Activated CD8-positive, alpha-beta T cell treated with anti-CD3 and anti-CD28 coated beads, Interleukin-2, amount 10 ng/mL, durations not matched to agents 7 days and 5 days (primary cell): ENCODE data around the gene ACBD6. TPM values are rescaled to one million over a fixed set of nuclear protein-coding genes. Genes with fewer than 3 reads are reported as not detected.
"Not testable (repeated sequence)": the region's sequence is repeated elsewhere in the genome, so short reads cannot be mapped to it uniquely, and the experiment has no call there.

Experiments
- ATAC-seq: fragments of 150-1000 bp; cut with Tn5 transposase; one replicate; pipeline ENCODE4 v1.10.0; 2021; ENCODE audit warnings: moderate library complexity
- CTCF ChIA-PET: fragments of 350-600 bp; sonication (Branson Sonifier 250); formaldehyde crosslinking; loops from one replicate; lab custom pipeline; 2021; ENCODE audit warnings: antibody characterized with exemption; lab: Charles Lee
- POLR2A ChIA-PET: fragments of 350-600 bp; sonication (Branson Sonifier 250); formaldehyde crosslinking; loops from one replicate; lab custom pipeline; 2021; ENCODE audit warnings: antibody characterized with exemption; lab: Charles Lee
- DNase-seq: peaks from one replicate; pipeline ENCODE4 v3.0.0-alpha.2; 2020
- H3K27ac Mint-ChIP-seq: one replicate; pipeline ENCODE4 v1.8.0; 2021; ENCODE audit warnings: mild to moderate bottlenecking, mixed read lengths
- H3K27me3 Mint-ChIP-seq: one replicate; pipeline ENCODE4 v1.8.0; 2021; ENCODE audit warnings: low read depth, mixed read lengths
- H3K36me3 Mint-ChIP-seq: one replicate; pipeline ENCODE4 v1.8.0; 2021; ENCODE audit warnings: low read depth, mixed read lengths
- H3K4me1 Mint-ChIP-seq: one replicate; pipeline ENCODE4 v1.8.0; 2021; ENCODE audit warnings: low read depth, mixed read lengths
- H3K4me3 Mint-ChIP-seq: one replicate; pipeline ENCODE4 v1.8.0; 2021; ENCODE audit warnings: mild to moderate bottlenecking, mixed read lengths
- H3K9me3 Mint-ChIP-seq: one replicate; pipeline ENCODE4 v1.8.0; 2022; ENCODE audit warnings: mixed read lengths; ENCODE audit not compliant: insufficient read depth
- total RNA-seq, 2 experiments: library from RNA; stranded (reverse); gene quantifications; one replicate each; pipeline ENCODE4 v1.2.3, GENCODE V29; 2021

ACBD6 gene
- total RNA-seq, 2 experiments from 2014 or later = 35.7 to 37.7 TPM

DNA sequence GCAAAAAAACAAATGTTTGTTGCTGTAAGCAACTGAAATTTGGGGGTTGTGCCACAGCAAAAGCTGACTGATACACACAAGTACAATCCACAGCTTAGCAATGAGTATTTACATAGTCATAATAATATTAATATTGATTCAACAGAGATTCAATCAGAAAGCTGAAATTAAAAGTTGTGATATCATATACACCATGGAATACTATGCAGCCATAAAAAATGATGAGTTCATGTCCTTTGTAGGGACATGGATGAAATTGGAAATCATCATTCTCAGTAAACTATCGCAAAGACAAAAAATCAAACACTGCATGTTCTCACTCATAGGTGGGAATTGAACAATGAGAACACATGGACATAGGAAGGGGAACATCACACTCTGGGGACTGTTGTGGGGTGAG is 94.2 kb downstream of the ACBD6 start:
- CTCF ChIA-PET, ATAC-seq, H3K27me3 Mint-ChIP-seq, H3K9me3 Mint-ChIP-seq, POLR2A ChIA-PET, H3K4me1 Mint-ChIP-seq, DNase-seq, H3K4me3 Mint-ChIP-seq, H3K27ac Mint-ChIP-seq: not testable (repeated sequence)
- H3K36me3 Mint-ChIP-seq = peaks cover 20% of the 10 kb centered on the region

DNA sequence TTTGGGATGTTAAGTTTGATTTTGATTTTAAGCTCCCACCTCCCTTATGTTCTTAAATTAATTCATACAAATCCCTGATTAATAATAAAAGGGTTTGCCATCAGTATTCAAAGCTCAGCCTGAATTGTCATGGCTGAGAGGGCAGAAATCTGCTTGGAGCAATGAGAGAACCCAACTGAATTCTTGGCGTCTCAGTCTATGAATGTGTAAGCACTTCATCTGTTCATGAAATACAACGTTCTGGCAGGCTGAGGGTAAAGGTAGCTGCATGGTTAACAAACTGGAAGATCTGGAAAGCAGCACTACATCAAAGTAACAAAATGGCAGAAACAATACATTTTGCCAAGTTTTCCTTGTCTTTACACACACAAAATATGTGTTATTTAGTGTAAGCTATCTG is 95.3 kb downstream of the ACBD6 start:
- no peaks in the 10 kb centered on the region for H3K4me1 Mint-ChIP-seq
- ATAC-seq (no peak), DNase-seq (no peak)
- no peak overlapping the region for H3K4me3 Mint-ChIP-seq
- CTCF ChIA-PET = no interaction called here
- no peaks in the 10 kb centered on the region for H3K27me3 Mint-ChIP-seq
- H3K36me3 Mint-ChIP-seq = peaks cover 15% of the 10 kb centered on the region
- H3K27ac Mint-ChIP-seq = no peak overlapping the region
- POLR2A ChIA-PET = no interaction called here
- H3K9me3 Mint-ChIP-seq = no peaks in the 10 kb centered on the region

DNA sequence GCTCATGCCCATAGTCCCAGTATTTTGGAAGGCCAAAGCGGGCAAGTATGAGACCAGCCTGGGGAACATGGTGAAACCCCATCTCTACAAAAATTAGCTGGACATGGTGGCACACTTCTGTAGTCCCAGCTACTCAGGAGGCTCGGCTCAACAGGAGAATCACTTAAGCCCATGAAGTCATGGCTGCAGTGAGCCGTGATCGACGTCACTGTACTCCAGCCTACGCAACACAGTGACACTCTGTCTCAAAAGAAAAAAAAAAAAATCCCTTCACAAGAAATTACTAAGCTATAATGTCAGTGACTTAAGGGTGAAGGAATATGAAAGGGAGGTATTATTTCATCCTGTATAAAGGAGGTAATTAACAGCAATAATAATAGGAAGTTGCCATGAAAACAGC is 99.8 kb downstream of the ACBD6 start:
- Mint-ChIP-seq H3K4me3 (no peak overlapping the region), H3K36me3 (peaks cover 3% of the 10 kb centered on the region), H3K27ac (no peak overlapping the region), H3K27me3 (no peaks in the 10 kb centered on the region), H3K4me1 (no peaks in the 10 kb centered on the region), H3K9me3 (no peaks in the 10 kb centered on the region)
- ATAC-seq (no peak), DNase-seq (no peak)
- CTCF ChIA-PET = no interaction called here
- POLR2A ChIA-PET = no interaction called here

DNA sequence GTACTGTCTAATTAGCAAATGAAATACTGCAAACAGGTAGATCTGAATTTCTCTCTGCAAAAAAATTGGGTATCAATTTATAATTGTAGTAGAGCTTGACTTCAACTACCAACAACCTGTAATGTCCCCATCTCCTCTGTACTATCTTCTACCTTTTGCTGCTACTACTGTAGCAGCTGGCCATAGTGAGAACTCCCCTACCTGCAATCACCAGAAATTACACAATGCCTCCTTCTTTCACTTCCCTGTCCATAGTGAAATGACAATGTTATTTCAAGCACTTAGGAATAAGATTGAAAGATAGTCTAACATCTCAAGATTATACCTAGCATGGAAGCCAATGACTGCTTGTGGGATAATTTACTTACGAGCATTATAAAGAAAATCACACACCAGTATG is 100.4 kb downstream of the ACBD6 start:
- H3K27ac Mint-ChIP-seq = no peak overlapping the region
- no peak for ATAC-seq
- no peak overlapping the region for H3K4me3 Mint-ChIP-seq
- DNase-seq = no peak
- peaks cover 7% of the 10 kb centered on the region for H3K36me3 Mint-ChIP-seq
- no peaks in the 10 kb centered on the region for H3K27me3 Mint-ChIP-seq
- ChIA-PET POLR2A (no interaction called here), CTCF (no interaction called here)
- no peaks in the 10 kb centered on the region for H3K9me3 Mint-ChIP-seq
- H3K4me1 Mint-ChIP-seq = no peaks in the 10 kb centered on the region

DNA sequence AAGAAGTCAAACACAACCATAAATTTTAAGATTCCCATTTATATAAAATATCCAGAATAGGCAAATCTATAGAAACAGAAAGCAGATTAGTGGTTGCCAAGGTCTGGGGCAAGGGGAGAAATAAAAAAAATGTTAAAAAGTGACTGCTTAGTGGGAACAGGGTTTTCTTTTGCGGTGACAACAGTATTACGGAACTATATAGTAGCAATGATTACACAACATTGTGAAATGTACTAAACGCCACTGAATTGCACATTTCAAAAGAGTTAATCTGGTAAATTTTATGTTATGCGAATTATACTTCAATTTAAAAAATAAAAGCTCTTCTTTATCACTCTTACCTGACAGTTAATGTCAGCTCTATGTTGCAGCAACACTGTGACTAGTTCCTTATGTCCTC is 105.2 kb downstream of the ACBD6 start:
- CTCF ChIA-PET = no interaction called here

DNA sequence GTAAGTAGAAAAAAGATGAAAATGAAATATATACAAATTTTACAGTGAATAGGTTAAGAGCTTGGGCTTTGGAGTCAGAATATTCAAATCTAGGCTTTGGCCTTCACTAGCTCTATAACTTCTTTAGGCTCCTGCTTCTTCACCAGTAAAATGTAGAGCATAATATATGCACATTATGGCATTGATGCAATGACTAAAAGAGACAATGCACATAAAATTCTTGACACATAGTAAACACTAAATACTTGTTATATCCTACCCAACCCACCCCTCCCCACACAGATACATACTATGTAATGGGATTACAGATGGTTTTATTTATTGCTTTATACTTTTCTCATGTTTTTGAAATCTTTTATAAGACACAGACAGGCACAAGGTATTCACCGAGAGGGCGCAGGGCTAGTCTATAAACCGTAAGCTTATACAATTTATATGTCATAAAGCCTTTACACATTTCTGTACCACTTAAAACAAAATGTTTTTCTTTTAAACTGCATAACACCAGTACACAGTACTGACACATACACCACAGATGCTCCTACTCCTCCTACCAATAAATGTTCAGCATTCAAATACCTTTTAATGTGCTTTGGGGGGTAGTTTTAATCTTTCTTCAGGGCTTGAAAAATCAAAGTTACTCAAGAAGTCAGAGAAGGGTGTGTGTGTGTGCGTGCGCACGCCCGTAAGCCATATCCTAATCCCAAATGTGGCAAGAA is 109.8 kb downstream of the ACBD6 start:
- Mint-ChIP-seq H3K4me1 (peaks cover 5% of the 10 kb centered on the region), H3K27ac (no peak overlapping the region), H3K9me3 (peaks cover 16% of the 10 kb centered on the region), H3K4me3 (no peak overlapping the region), H3K27me3 (no peaks in the 10 kb centered on the region), H3K36me3 (peaks cover 41% of the 10 kb centered on the region)
- DNase-seq (no peak), ATAC-seq (no peak)
- CTCF ChIA-PET = interaction anchor here (1.5 kb wide), 1 partner anchor 140 kb away, joined by 3 read pairs; no protein-coding TSS in a partner anchor
- POLR2A ChIA-PET = no interaction called here

More for the DNA sequence above, 105.2 kb downstream of the ACBD6 start:
- no peak for DNase-seq
- Mint-ChIP-seq H3K9me3 (peaks cover 12% of the 10 kb centered on the region), H3K4me1 (no peaks in the 10 kb centered on the region), H3K27me3 (no peaks in the 10 kb centered on the region), H3K4me3 (no peak overlapping the region), H3K27ac (no peak overlapping the region), H3K36me3 (peaks cover 28% of the 10 kb centered on the region)
- ATAC-seq = no peak
- POLR2A ChIA-PET = no interaction called here

DNA sequence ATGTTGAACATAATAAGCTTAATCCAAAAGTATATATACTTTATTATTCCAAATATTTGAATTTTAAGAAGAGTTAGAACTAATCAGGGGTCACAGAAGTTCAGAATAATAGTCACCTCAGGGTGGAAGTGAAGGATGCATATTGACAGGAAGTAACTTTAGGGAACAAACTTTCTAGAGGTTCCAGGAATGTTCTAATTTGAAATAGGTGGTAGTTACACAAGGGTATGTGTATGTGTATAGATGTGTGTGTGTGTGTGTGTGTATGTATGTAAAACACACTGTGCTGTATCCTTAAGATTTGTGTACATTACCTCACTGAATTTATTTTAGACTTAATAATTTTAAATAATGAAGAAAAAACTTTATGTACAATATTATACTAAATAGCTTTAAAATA is 110.4 kb downstream of the ACBD6 start:
- Mint-ChIP-seq H3K4me3 (no peak overlapping the region), H3K9me3 (peaks cover 16% of the 10 kb centered on the region), H3K27ac (no peak overlapping the region), H3K27me3 (no peaks in the 10 kb centered on the region), H3K4me1 (peaks cover 5% of the 10 kb centered on the region), H3K36me3 (peaks cover 39% of the 10 kb centered on the region)
- no peak for DNase-seq
- ChIA-PET CTCF (interaction anchor here (1.5 kb wide), 1 partner anchor 139 kb away, joined by 3 read pairs; no protein-coding TSS in a partner anchor), POLR2A (no interaction called here)
- no peak for ATAC-seq

DNA sequence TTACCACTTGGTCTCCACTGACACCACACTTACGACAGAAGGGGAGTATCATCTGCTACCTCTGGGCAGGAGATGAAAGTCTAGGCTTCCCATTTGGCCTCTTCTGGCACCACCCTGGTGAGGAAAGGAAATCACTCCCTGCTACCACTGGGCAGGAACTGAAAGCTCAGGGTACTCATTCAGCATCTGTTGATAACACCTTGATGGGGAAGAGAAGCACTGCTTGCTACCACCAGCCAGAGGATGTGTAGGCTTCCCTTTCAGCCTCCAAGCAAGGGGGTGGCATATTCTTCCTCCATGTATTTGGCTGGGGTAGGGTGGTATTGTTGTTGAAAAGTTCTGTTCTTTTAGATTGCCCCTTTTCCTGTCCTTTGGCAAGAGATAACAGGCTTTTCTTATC is 115.0 kb downstream of the ACBD6 start:
- ATAC-seq = no peak

DNA sequence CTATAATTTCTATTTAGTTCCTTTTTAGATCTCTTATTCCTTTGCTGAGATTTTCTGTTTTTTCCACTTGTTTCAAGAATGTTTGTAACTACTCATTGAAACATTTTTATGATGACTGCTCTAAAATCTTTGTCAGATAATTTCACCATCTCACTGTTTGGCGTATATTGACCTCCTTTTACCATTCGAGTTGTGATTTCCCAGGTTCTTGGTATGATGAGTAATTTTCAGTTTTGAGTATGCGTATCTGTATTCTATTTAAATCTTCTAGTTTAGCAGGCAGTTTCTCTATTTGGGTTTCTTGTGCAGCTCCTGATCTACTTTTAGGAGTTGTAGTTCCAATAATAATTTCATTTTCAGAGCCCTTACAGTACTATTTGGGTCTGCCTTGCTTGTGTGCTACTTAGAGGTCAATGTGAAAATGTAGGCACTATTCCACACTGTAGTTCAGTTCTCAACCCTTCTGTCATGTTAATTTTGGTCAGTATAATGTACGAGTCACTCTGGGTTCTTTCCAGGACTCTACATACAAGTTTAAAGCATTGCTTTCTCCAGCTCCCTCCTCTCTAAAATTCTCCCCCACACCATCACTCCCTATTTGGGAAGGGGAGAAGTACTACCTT is 115.5 kb downstream of the ACBD6 start:
- ChIA-PET CTCF (no interaction called here), POLR2A (no interaction called here)
- H3K9me3 Mint-ChIP-seq = peaks cover 27% of the 10 kb centered on the region
- no peak for ATAC-seq
- H3K4me1 Mint-ChIP-seq = peaks cover 5% of the 10 kb centered on the region
- no peak for DNase-seq
- H3K27me3 Mint-ChIP-seq = no peaks in the 10 kb centered on the region
- no peak overlapping the region for H3K4me3 Mint-ChIP-seq
- H3K36me3 Mint-ChIP-seq = peaks cover 29% of the 10 kb centered on the region
- no peak overlapping the region for H3K27ac Mint-ChIP-seq

More for the DNA sequence above, 115.0 kb downstream of the ACBD6 start:
- H3K27ac Mint-ChIP-seq = no peak overlapping the region
- H3K27me3 Mint-ChIP-seq = no peaks in the 10 kb centered on the region
- no peak overlapping the region for H3K4me3 Mint-ChIP-seq
- ChIA-PET POLR2A (no interaction called here), CTCF (no interaction called here)
- peaks cover 5% of the 10 kb centered on the region for H3K4me1 Mint-ChIP-seq
- peaks cover 23% of the 10 kb centered on the region for H3K9me3 Mint-ChIP-seq
- DNase-seq = no peak
- peaks cover 29% of the 10 kb centered on the region for H3K36me3 Mint-ChIP-seq

DNA sequence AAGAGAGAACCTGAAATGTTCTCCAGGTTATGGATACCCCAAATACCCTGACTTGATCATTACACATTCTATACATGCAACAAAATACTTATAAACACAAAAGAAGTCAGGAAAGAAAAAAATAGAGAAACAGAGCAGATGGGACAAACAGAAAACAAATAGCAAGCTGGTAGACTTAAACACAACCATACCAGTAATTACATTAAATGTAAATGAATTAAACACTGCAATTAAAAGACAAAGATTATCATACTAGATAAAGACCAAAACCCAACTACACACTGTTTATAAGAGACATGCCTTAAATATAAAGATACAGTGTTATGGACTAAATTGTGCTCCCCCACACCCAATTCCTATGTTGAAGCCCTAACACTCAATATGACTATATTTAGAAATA is 117.2 kb downstream of the ACBD6 start:
- ChIA-PET POLR2A (no interaction called here), CTCF (no interaction called here)
- Mint-ChIP-seq H3K9me3 (peaks cover 36% of the 10 kb centered on the region), H3K4me1 (no peaks in the 10 kb centered on the region), H3K4me3 (no peak overlapping the region), H3K36me3 (peaks cover 30% of the 10 kb centered on the region), H3K27ac (no peak overlapping the region), H3K27me3 (no peaks in the 10 kb centered on the region)
- no peak for ATAC-seq
- no peak for DNase-seq

DNA sequence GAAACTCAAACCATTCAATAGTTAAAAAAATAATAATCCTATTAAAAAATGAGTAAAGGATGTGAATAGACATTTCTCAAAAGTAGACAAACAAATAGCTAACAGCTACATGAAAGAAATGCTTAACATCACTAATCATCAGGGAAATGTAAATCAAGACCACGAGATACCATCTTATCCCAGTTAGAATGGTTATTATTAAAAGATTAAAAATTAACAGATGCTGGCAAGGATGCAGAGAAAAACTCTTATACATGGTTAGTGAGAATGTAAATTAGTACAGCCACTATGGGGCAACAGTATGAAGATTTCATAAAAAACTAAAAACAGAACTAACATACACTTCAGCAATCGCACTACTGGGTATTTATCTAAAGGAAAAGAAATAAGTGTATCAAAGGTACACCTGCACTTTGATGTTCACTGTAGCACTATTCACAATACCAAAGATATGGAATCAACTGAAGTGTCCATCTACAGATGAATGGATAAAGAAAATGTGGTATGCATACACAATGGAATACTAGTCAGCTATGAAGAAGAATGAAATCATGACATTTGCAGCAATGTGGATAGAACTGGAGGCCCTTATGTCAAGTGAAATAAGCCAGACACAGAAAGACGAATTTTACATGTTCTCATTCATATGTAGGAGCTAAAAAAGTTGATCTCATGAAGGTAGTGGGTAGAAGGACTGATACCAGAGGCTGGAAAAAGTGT is 117.9 kb downstream of the ACBD6 start:
- ChIA-PET POLR2A (no interaction called here), CTCF (no interaction called here)
- DNase-seq (no peak), ATAC-seq (no peak)
- H3K9me3 Mint-ChIP-seq = peaks cover 41% of the 10 kb centered on the region
- peaks cover 37% of the 10 kb centered on the region for H3K36me3 Mint-ChIP-seq
- no peak overlapping the region for H3K4me3 Mint-ChIP-seq
- H3K27ac Mint-ChIP-seq = no peak overlapping the region
- no peaks in the 10 kb centered on the region for H3K4me1 Mint-ChIP-seq
- no peaks in the 10 kb centered on the region for H3K27me3 Mint-ChIP-seq
